GM18909 (cell line): ENCODE measurements around the gene CYSTM1.

ENCODE experiments used
- ATAC-seq: cut with Tn5 transposase; IDR thresholded peaks from one replicate; pipeline ENCODE4 v1.9.1; 2021; ENCODE audit warnings: mild to moderate bottlenecking; ENCODE audit not compliant: unreplicated experiment, poor library complexity

Gene CYSTM1

DNA sequence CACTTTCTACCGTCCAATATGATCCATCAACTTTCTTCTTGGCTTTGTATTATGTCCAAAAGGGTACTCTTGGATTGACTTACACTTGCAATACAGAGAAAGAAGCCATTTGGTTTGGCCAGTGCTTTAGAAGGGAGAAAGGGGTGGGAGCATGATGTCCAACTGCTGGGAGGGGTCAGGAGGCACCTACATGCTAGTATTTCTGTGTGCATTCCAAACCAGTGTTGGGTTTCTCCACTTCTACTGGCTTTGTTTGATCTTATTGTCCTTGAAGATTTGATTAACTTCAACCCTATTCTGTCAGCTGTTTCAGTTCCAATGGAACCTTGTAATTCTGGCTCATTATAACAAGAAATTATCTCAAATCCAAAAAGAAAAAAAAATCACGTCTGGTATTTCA, 27.6 kb downstream of the CYSTM1 start:
- no peak for ATAC-seq

- no peak for ATAC-seq
Measured at GRCh38 chr5:140205216-140205615, 30.2 kb downstream of the CYSTM1 start.

DNA sequence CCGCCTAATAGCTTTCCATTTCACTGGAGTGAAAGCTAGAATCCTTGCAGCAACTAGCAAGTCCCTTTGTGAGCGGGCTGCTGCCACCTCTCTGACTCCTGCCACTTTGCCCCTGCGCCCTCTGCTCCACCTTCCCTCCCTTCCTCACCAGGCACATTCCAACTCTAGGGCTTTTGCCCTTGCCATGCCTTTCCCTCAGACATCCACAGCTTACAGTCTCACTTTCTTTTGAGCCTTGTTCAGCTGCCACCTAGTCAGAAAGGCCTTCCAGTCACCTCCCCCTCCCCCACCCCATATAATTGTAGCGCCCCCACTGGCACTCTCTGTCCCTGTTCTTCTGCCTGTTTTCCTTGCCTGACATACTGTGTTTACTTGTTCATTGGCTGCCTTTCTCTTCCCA, 31.0 kb downstream of the CYSTM1 start:
- ATAC-seq: no peak

DNA sequence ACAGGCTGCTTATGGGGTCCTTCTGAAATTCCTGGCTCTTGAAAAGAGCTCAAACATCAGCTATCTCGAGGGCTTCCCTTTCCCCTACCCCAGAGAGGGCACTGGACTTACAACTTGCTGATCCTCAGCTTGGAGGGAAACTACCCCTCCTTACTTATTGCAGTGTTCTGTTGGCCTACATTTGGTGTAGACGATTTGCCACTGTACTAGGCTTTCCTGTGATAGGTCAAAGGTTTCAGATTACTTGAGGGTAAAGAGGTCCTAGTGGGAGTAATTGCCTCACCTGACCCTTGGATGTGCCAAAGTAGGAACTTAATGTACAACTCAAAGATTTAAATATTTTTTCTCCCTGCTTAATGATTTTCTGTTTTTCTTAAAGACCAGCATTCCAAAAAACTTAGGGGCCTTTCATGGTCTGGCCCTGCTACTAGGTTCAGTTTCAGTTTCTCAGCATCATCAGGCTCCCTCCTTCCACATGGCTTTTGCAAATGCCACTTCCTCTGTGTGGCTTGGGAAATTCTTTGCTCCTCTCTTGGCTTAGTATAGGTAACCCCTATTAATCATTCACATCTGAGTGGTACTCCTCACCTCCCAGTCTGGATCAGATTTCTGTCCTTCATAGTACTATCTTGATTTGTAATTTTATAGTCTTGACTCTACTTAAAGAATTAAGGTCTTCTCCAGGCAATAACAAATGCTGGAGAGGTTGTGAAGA, 32.4 kb downstream of the CYSTM1 start:
- ATAC-seq: peak; percentile 79

GRCh38 chr5:140208065-140208464, 33.1 kb downstream of the CYSTM1 start:
- no peak for ATAC-seq

GRCh38 chr5:140213370-140213983, 38.5 kb downstream of the CYSTM1 start:
- peak; percentile 86 for ATAC-seq

DNA sequence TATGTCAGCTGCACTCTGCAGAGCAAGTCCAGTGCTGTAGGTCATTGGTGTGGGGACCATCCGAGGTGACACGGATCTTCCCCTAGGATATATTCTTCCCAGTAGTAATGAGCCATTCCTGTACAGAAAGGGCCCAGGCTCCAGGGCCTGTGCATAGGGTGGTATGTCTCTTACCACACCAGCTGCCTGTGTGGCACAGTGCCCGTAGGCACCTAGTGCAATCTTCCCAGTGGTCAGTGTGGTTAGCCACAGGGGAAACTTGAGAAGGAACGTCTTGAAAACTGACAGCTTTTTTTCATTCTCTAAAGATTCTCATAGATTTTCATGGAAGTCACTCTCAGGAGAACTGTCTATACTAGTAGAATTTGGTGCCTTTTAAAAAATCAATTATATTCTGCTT, 39.8 kb downstream of the CYSTM1 start:
- ATAC-seq: peak; percentile 34

DNA sequence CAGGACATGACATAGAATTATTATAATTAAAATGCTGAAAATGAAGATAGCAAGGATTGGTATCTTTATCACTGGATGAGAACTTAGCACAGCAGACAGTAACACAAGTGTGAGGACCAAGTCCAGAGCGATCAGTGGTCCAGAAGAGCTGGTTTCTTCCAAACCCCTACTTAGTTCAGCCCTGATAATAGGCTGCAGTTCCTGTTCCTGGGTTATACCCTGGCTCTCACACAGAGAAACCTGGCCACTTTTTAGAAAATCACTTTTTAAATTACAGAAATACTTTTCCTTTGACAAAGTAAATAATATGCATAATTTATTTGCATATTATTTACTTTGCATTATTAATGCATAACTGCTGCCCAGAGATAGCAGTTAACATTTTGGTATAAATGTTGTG, 40.3 kb downstream of the CYSTM1 start:
- ATAC-seq: no peak

GRCh38 chr5:140216478-140217074, 41.6 kb downstream of the CYSTM1 start:
- no peak for ATAC-seq

GRCh38 chr5:140217299-140218026, 42.5 kb downstream of the CYSTM1 start:
- no peak for ATAC-seq

GRCh38 chr5:140219068-140219991, 44.3 kb downstream of the CYSTM1 start:
- ATAC-seq: peak; percentile 33

GRCh38 chr5:140220032-140220697, 45.2 kb downstream of the CYSTM1 start:
- peak; percentile 73 for ATAC-seq

- ATAC-seq: no peak
Measured at GRCh38 chr5:140220698-140221064, 45.7 kb downstream of the CYSTM1 start.

GRCh38 chr5:140221697-140222223, 46.8 kb downstream of the CYSTM1 start:
- ATAC-seq: no peak

GRCh38 chr5:140222416-140222815, 47.4 kb downstream of the CYSTM1 start:
- ATAC-seq: no peak

DNA sequence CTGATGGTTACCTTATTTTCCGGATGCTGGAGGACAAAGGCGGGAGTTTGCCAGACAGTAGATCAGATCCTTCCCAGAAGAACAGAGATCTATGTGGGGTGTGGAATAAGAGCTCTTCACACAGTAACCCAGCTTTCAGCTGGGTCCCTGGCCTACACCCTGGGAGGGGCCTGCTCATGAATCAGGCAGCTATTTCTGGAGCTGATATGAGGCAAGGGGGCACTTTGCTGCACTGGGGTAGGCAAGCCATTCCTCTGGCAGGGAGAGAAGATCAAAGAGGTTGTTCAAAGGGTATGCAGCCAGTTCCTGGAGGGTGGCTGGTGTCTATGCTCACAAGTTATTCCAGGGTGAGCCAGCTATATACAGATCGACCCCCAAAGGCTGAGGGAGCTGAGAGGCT, 48.6 kb downstream of the CYSTM1 start:
- ATAC-seq: no peak

DNA sequence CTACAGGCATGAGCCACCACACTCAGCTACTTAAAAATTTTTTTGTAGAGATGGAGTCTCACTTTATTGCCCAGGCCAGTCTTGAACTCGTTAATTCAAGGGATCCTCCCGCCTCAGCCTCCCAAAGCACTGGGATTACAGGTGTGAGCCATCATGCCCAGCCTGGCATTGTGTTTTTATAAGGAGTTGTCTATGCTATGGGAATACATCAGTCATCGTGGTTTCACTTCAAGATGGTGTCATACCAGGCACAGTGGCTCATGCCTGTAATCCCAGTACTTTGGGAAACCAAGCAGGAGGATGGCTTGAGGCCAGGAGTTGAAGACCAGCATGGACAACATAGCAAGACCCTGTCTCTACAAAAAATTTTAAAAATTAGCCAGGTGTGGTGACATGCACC, 49.7 kb downstream of the CYSTM1 start:
- ATAC-seq: no peak

- no peak for ATAC-seq
Measured at GRCh38 chr5:140225396-140225795, 50.4 kb downstream of the CYSTM1 start.

GRCh38 chr5:140227046-140227445, 52.1 kb downstream of the CYSTM1 start:
- no peak for ATAC-seq
